SK-N-SH (cell line): ENCODE results near the gene LMO2. TPM values are rescaled to one million over a fixed set of nuclear protein-coding genes. Genes with fewer than 3 reads are reported as not detected.

Source experiments
- CTCF ChIA-PET: fragments of 300-600, 350-600 bp; formaldehyde crosslinking; extraction: SDS; loops from one replicate; lab custom pipeline; 2021; lab: Yijun Ruan, JAX
- POLR2A ChIA-PET: fragments of 350-600 bp; sonication (Branson Sonifier 250); formaldehyde crosslinking; extraction: SDS; loops from one replicate; lab custom pipeline; 2020; ENCODE audit warnings: antibody characterized with exemption, inconsistent platforms; lab: Yijun Ruan, JAX
- DNase-seq: peaks from one replicate; pipeline ENCODE4 v3.0.0; 2012
- H2AFZ ChIP-seq: fragments of 200-600 bp; sonication (generic); 2 replicates; pipeline ENCODE4 v1.8.1; 2016; ENCODE audit warnings: antibody characterized with exemption, mild to moderate bottlenecking, low read depth
- H3F3A ChIP-seq: fragments of 200-600 bp; sonication (generic); replicated peaks from 2 replicates; pipeline ENCODE3; 2016; ENCODE audit warnings: antibody characterized with exemption, mild to moderate bottlenecking; ENCODE audit not compliant: insufficient read depth
- H3K27ac ChIP-seq, 2 experiments: fragments of 200-500 bp in 1 of 2; fragments of 200-600 bp in 1 of 2; sonication (Bioruptor generic) in 1 of 2; sonication (generic), shearing (Covaris generic) in 1 of 2; 2 replicates each; pipeline versions ENCODE4 v1.5.1 to v1.6.1; 2014 to 2016; ENCODE audit warnings: low read depth in 2 of 2, inconsistent platforms in 1 of 2, low read length in 1 of 2, mild to moderate bottlenecking in 1 of 2, mixed read lengths in 1 of 2
- H3K27me3 ChIP-seq: fragments of 200-600 bp; sonication (generic), shearing (Covaris generic); 2 replicates; pipeline ENCODE4 v1.6.1; 2016; ENCODE audit warnings: mixed run types; ENCODE audit not compliant: insufficient read depth
- H3K36me3 ChIP-seq, 2 experiments: fragments of 200-500 bp in 1 of 2; fragments of 200-600 bp in 1 of 2; sonication (Bioruptor generic) in 1 of 2; sonication (generic) in 1 of 2; replicated peaks in 1 of 2; 2 replicates each; pipeline versions ENCODE3 to v1.5.1; 2014 to 2016; ENCODE audit warnings: low read length in 1 of 2, mild to moderate bottlenecking in 1 of 2; ENCODE audit not compliant: insufficient read depth in 2 of 2, control insufficient read depth in 1 of 2
- H3K4me1 ChIP-seq, 2 experiments: fragments of 200-500 bp in 1 of 2; fragments of 200-600 bp in 1 of 2; sonication (Bioruptor generic) in 1 of 2; sonication (generic), shearing (Covaris generic) in 1 of 2; 2 replicates each; pipeline versions ENCODE4 v1.5.1 to v1.6.1; 2014 to 2016; ENCODE audit warnings: low read depth in 1 of 2, low read length in 1 of 2, mixed run types in 1 of 2; ENCODE audit not compliant: insufficient read depth in 2 of 2, control insufficient read depth in 1 of 2
- H3K4me2 ChIP-seq: fragments of 200-600 bp; sonication (generic), shearing (Covaris generic); 2 replicates; pipeline ENCODE4 v1.6.1; 2017; ENCODE audit warnings: mixed run types
- H3K4me3 ChIP-seq, 2 experiments: fragments of 200-500 bp in 1 of 2; fragments of 200-600 bp in 1 of 2; sonication (Bioruptor generic) in 1 of 2; sonication (generic), shearing (Covaris generic) in 1 of 2; 2 replicates each; pipeline versions ENCODE4 v1.5.1 to v1.8.1; 2014 to 2016; ENCODE audit warnings: low read depth in 2 of 2, inconsistent platforms in 1 of 2, low read length in 1 of 2, mild to moderate bottlenecking in 1 of 2, mixed read lengths in 1 of 2, moderate library complexity in 1 of 2
- H3K79me2 ChIP-seq: fragments of 200-600 bp; sonication (generic); 2 replicates; pipeline ENCODE4 v1.8.1; 2017; ENCODE audit warnings: mild to moderate bottlenecking; ENCODE audit not compliant: insufficient read depth
- H3K9ac ChIP-seq: fragments of 200-600 bp; sonication (generic); 2 replicates; pipeline ENCODE4 v1.6.1; 2017; ENCODE audit warnings: mixed run types
- H3K9me2 ChIP-seq: fragments of 200-600 bp; sonication (generic); 2 replicates; pipeline ENCODE4 v1.6.1; 2017; ENCODE audit warnings: mixed run types
- H3K9me3 ChIP-seq: fragments of 200-600 bp; sonication (generic); 2 replicates; pipeline ENCODE4 v1.6.1; 2017; ENCODE audit warnings: mixed run types, mild to moderate bottlenecking, moderate library complexity
- H4K20me1 ChIP-seq: fragments of 200-600 bp; sonication (generic); 2 replicates; pipeline ENCODE4 v1.6.1; 2017; ENCODE audit warnings: mild to moderate bottlenecking, mixed run types; ENCODE audit not compliant: insufficient read depth
- CHD2 ChIP-seq: fragments of 150-350 bp; IDR thresholded peaks from 2 replicates; pipeline ENCODE4 v1.6.1; 2018; ENCODE audit warnings: low read length; ENCODE audit not compliant: partially characterized antibody
- EZH2phosphoT487 ChIP-seq: fragments of 200-600 bp; sonication (generic); IDR thresholded peaks from 2 replicates; pipeline ENCODE4 v1.6.1; 2017; ENCODE audit warnings: low read depth, mixed run types, mild to moderate bottlenecking, antibody characterized with exemption, moderate library complexity, borderline replicate concordance
- FOXJ3 ChIP-seq: sonication (generic); formaldehyde crosslinking; IDR thresholded peaks from 2 replicates; pipeline ENCODE4 v1.5.1; 2020; ENCODE audit warnings: mild to moderate bottlenecking, missing genetic modification reagents
- GABPA ChIP-seq: IDR thresholded peaks from 2 replicates; pipeline ENCODE4 v1.4.0; 2012; ENCODE audit warnings: low read depth, mild to moderate bottlenecking
- GATA2 ChIP-seq: sonication (generic); formaldehyde crosslinking; IDR thresholded peaks from 2 replicates; pipeline ENCODE4 v1.5.0; 2020; ENCODE audit warnings: mild to moderate bottlenecking, missing genetic modification reagents
- IRF3 ChIP-seq: fragments of 150-350 bp; IDR thresholded peaks from 2 replicates; pipeline ENCODE4 v1.6.1; 2016; ENCODE audit warnings: mild to moderate bottlenecking, low read depth, low read length
- JUND ChIP-seq: IDR thresholded peaks from 2 replicates; pipeline ENCODE4 v1.4.0; 2012
- MAX ChIP-seq: IDR thresholded peaks from 2 replicates; pipeline ENCODE4 v1.4.0; 2012; ENCODE audit warnings: low read depth
- NFIC ChIP-seq: IDR thresholded peaks from 2 replicates; pipeline ENCODE4 v1.4.0; 2012; ENCODE audit warnings: borderline replicate concordance
- NRF1 ChIP-seq: IDR thresholded peaks from 2 replicates; pipeline ENCODE4 v1.6.1; 2012; ENCODE audit warnings: low read depth, mild to moderate bottlenecking, low read length
- PBX3 ChIP-seq: IDR thresholded peaks from 2 replicates; pipeline ENCODE4; 2012
- RAD21 ChIP-seq: IDR thresholded peaks from 2 replicates; pipeline ENCODE4 v1.6.1; 2012; ENCODE audit warnings: mild to moderate bottlenecking, low read length
- REST ChIP-seq: IDR thresholded peaks from 2 replicates; pipeline ENCODE4 v1.6.1; 2012; ENCODE audit warnings: mild to moderate bottlenecking, low read depth, low read length, moderate library complexity
- RXRA ChIP-seq: IDR thresholded peaks from 2 replicates; pipeline ENCODE4 v1.4.0; 2012; ENCODE audit warnings: low read depth, mild to moderate bottlenecking, borderline replicate concordance
- TEAD4 ChIP-seq: IDR thresholded peaks from 2 replicates; pipeline ENCODE4 v1.4.0; 2012; ENCODE audit warnings: mild to moderate bottlenecking, borderline replicate concordance; ENCODE audit not compliant: insufficient read depth
- YY1 ChIP-seq: IDR thresholded peaks from 2 replicates; pipeline ENCODE4 v1.4.0; 2012; ENCODE audit warnings: low read depth, mild to moderate bottlenecking
- WGBS: methylation state at CpG from one replicate; pipeline ENCODE4 v1.1.6; 2017; ENCODE audit warnings: low lambda C conversion rate; 5-methylcytosine and 5-hydroxymethylcytosine counted together
- polyA plus RNA-seq, 3 experiments: library from polyadenylated mRNA; depleted of rRNA; stranded (reverse); fragments of >200 nt; gene quantifications; 2 replicates each; pipeline ENCODE4 v1.2.3, GENCODE V29; 2012

The LMO2 gene
- polyA plus RNA-seq, 1 of the 3 experiments (the other 2 are of a cell fraction), result 0.05 TPM

- peaks cover 60% of the 10 kb centered on the region for H3K27me3 ChIP-seq
- no peak overlapping the region for H2AFZ ChIP-seq
- H3K36me3 ChIP-seq, result no peaks in the 10 kb centered on the region
- DNase-seq, result no peak
- H3K9me3 ChIP-seq, result no peaks in the 10 kb centered on the region
- H4K20me1 ChIP-seq, result no peaks in the 10 kb centered on the region
- no peak overlapping the region for H3K9ac ChIP-seq
- ChIA-PET POLR2A (no interaction called here), CTCF (interaction anchor here (1.2 to 3.0 kb wide), 6 partner anchors 26 to 126 kb away, joined by 3 to 15 read pairs (median 5); no protein-coding TSS in a partner anchor)
- no peak overlapping the region for H3K4me3 ChIP-seq
- no peaks in the 10 kb centered on the region for H3K79me2 ChIP-seq
- no peaks in the 10 kb centered on the region for H3K9me2 ChIP-seq
- no peak for TF ChIP-seq GABPA
- no peak for TF ChIP-seq GATA2
- TF ChIP-seq NRF1, result no peak
- no peak for TF ChIP-seq TEAD4
- TF ChIP-seq RXRA, result no peak
- TF ChIP-seq YY1, result no peak
- no peak for TF ChIP-seq NFIC
- no peak for TF ChIP-seq PBX3
- TF ChIP-seq FOXJ3, result no peak
- TF ChIP-seq CHD2, result no peak
- TF ChIP-seq EZH2phosphoT487, result no peak
- H3K27ac ChIP-seq, result no peak overlapping the region; a peak in 1 of 4 replicates
- WGBS, result 54% methylated on average over 6 of the region's 6 CpGs
- H3F3A ChIP-seq, result no peaks in the 10 kb centered on the region
- peaks cover 0 to 5% of the 10 kb centered on the region in 2 experiments; a peak in 2 of 4 replicates for H3K4me1 ChIP-seq
- no peak overlapping the region for H3K4me2 ChIP-seq
Observed at GRCh38 chr11:33861386-33861785, 30.5 kb downstream of the LMO2 start.

- POLR2A ChIA-PET, result no interaction called here
- Histone ChIP-seq H2AFZ (no peak overlapping the region), H3K27ac (no peak overlapping the region), H3F3A (no peaks in the 10 kb centered on the region), H3K79me2 (no peaks in the 10 kb centered on the region), H3K36me3 (no peaks in the 10 kb centered on the region), H3K4me2 (no peak overlapping the region), H3K9ac (no peak overlapping the region), H3K9me3 (no peaks in the 10 kb centered on the region), H3K9me2 (no peaks in the 10 kb centered on the region), H3K4me3 (no peak overlapping the region), H4K20me1 (no peaks in the 10 kb centered on the region), H3K4me1 (peaks cover 0 to 5% of the 10 kb centered on the region in 2 experiments; a peak in 2 of 4 replicates), H3K27me3 (peaks cover 60% of the 10 kb centered on the region)
- 59% methylated on average over 5 of the region's 5 CpGs for WGBS
- CTCF ChIA-PET, result interaction anchor here (1.2 to 4.5 kb wide), 7 partner anchors 8 to 127 kb away, joined by 3 to 64 read pairs (median 9); no protein-coding TSS in a partner anchor
- DNase-seq, result no peak
- TF ChIP-seq MAX, result no peak
- no peak for TF ChIP-seq RXRA
- no peak for TF ChIP-seq RAD21
- no peak for TF ChIP-seq JUND
- TF ChIP-seq IRF3, result no peak
- no peak for TF ChIP-seq REST
- no peak for TF ChIP-seq GATA2
- no peak for TF ChIP-seq NRF1
Observed at GRCh38 chr11:33860926-33861325, 30.9 kb downstream of the LMO2 start.
